Neutrophil (primary cell): ENCODE results near the gene COL17A1.
A peak's percentile ranks its signal among the peaks of the same experiment; 100 is the strongest.

ENCODE experiments used
- H3K27ac ChIP-seq: fragments of 200-600 bp; sonication (generic); 2 replicates; pipeline ENCODE4 v1.5.1; 2016; ENCODE audit warnings: mild to moderate bottlenecking, moderate library complexity
- H3K27me3 ChIP-seq: fragments of 200-600 bp; sonication (generic); 2 replicates; pipeline ENCODE4 v1.6.0; 2016; ENCODE audit warnings: mild to moderate bottlenecking
- H3K36me3 ChIP-seq: fragments of 200-600 bp; sonication (generic); 2 replicates; pipeline ENCODE4 v1.5.1; 2017
- H3K4me1 ChIP-seq, 2 experiments: fragments of 200-600 bp in 1 of 2; sonication (generic) in 1 of 2; 1 replicate in 1 of 2; 2 replicates in 1 of 2; pipeline versions ENCODE4 v1.5.1 to v1.6.1; 2013 to 2016; ENCODE audit warnings: low read depth in 1 of 2, low read length in 1 of 2, mild to moderate bottlenecking in 1 of 2, moderate library complexity in 1 of 2; ENCODE audit not compliant: control insufficient read depth in 1 of 2, insufficient read depth in 1 of 2
- H3K4me3 ChIP-seq, 2 experiments: fragments of 200-600 bp in 1 of 2; sonication (generic) in 1 of 2; 1 replicate in 1 of 2; 2 replicates in 1 of 2; pipeline ENCODE4 v1.5.1; 2013 to 2016; ENCODE audit warnings: low read depth in 1 of 2, low read length in 1 of 2, mild to moderate bottlenecking in 1 of 2, moderate library complexity in 1 of 2
- H3K9me3 ChIP-seq: fragments of 200-600 bp; sonication (generic); 2 replicates; pipeline ENCODE4 v1.5.1; 2016
- TF ChIP-seq, protein P1 (sequence below): fragments of 200-600 bp; sonication (generic); IDR thresholded peaks from 2 replicates; pipeline ENCODE4 v1.5.1; 2016; ENCODE audit warnings: antibody characterized with exemption

Gene COL17A1

DNA sequence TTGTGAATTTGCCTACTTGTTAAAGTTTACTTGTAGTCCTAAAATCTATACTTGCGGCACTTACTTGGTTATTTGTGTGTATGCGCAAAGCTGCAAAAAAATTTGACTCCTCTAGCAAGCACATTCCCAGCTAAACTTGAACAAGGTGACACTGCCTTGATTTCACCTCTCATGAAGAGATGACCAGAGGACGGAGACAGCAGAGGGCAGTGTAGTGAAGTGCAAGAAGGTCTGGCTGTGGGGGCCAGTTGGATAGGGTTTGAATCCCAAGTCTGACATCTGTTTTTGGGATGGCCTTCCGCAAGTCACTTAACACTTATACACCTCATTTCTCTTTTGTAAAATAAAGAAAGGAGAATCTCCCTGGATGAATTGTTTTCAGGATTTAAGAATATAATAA is 103.0 kb downstream of the COL17A1 start:
- H3K36me3 ChIP-seq: no peaks in the 10 kb centered on the region
- H3K4me1 ChIP-seq: peaks cover 46 to 55% of the 10 kb centered on the region in 2 experiments
- peak overlapping the region; percentile 83 for H3K27ac ChIP-seq
- TF ChIP-seq, protein P1, sequence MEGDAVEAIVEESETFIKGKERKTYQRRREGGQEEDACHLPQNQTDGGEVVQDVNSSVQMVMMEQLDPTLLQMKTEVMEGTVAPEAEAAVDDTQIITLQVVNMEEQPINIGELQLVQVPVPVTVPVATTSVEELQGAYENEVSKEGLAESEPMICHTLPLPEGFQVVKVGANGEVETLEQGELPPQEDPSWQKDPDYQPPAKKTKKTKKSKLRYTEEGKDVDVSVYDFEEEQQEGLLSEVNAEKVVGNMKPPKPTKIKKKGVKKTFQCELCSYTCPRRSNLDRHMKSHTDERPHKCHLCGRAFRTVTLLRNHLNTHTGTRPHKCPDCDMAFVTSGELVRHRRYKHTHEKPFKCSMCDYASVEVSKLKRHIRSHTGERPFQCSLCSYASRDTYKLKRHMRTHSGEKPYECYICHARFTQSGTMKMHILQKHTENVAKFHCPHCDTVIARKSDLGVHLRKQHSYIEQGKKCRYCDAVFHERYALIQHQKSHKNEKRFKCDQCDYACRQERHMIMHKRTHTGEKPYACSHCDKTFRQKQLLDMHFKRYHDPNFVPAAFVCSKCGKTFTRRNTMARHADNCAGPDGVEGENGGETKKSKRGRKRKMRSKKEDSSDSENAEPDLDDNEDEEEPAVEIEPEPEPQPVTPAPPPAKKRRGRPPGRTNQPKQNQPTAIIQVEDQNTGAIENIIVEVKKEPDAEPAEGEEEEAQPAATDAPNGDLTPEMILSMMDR: no peak
- no peak overlapping the region for H3K4me3 ChIP-seq
- H3K27me3 ChIP-seq: no peaks in the 10 kb centered on the region
- no peaks in the 10 kb centered on the region for H3K9me3 ChIP-seq
